H4 (cell line): ENCODE measurements around the gene PIGU. TPM values are rescaled to one million over a fixed set of nuclear protein-coding genes. Genes with fewer than 3 reads are reported as not detected.
"Not testable (repeated sequence)": the region's sequence is repeated elsewhere in the genome, so short reads cannot be mapped to it uniquely, and the experiment has no call there.

Source experiments
- DNase-seq: peaks from one replicate; pipeline ENCODE4 v3.0.0-alpha.2; 2015; ENCODE audit warnings: low spot score
- total RNA-seq: library from RNA; depleted of rRNA; stranded (reverse); fragments of >200 nt; shearing (Covaris generic); gene quantifications from 2 replicates; pipeline ENCODE4 v1.2.3, GENCODE V29; 2014

PIGU gene
- total RNA-seq, 1 experiment from 2014 or later, result 35.8 TPM

DNA sequence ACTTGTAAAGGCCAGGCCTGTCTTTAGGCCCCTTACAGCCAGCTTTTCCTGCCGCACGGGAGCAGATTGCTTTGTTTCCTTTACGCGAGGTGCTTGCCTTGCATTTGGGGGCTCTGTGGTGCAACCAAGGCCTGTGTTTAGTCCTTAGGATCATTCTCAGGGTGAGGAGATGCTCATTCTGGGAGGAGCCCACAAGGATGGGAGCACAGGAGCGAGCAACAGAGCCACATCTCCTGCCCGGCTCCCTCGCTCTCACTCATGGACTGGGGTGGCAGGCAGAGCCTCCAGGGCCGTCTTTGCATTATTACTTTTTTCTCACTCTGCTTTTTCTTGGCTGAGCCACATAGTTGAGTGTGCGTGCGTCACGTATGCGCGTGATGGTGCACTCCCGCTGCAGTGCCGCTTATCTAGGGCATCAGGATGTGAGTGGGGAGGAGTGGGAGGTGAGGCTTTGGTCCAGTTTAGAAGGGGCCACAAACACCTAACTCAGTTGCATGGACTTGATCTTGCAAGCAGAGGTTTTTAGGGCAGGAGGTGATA lies 141.5 kb downstream of the PIGU start:
- no peak for DNase-seq

DNA sequence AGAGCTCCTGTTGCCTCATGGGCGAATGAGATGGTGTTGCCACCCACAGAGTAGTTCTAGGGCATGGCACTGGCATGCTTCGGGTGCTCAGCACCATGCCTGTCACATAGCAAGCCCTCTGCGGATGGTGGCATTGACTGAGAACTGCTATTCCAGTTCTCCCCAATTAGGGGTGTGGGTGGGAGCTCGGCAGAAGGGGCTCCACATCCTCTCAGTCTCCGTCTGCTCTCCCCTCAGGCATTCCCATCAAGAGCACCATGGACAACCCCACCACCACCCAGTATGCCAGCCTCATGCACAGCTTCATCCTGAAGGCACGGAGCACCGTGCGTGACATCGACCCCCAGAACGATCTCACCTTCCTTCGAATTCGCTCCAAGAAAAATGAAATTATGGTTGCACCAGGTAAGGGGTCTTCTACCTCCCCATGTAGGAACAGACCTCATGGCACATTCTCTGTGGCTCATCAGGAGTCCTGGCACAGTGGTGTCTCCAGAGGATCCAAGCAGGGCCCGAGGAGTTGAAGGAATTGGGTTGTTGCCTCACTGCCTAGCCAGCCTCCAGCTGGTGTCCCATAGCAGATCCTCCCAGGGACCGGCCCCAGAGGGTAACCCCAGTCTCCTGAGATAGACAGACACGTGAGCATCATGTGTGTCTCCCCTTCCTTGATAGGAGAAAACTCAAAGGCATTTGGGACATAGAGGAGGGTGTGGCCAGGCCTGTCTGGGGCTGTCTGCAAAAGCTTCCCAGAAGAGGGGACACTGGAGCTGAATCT lies 142.3 kb downstream of the PIGU start:
- DNase-seq, result no peak

DNA sequence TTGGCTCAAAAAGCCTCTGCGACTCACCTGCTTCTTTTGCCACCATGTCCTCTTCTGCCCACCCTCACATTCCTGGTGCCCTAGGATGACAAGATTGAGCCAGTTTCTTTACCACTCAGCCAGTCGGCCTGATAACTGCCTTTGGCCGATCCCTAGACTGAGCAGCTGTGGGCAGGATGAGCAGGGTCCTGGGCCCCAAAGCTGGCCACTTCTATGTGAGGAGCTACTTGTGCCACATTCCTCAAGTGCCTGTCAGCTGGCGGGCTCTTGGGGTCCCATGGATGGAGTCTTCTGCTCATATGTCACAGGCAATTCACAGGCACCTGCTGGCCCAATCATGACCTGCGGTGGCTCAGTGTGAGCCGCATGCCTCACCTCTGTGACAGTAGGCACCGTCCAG lies 144.1 kb downstream of the PIGU start:
- DNase-seq, result no peak

- no peak for DNase-seq
Observed at GRCh38 chr20:34532320-34532719, 144.6 kb downstream of the PIGU start.

GRCh38 chr20:34531608-34532265 lies 145.2 kb downstream of the PIGU start:
- no peak for DNase-seq

GRCh38 chr20:34530342-34530741 lies 146.6 kb downstream of the PIGU start:
- DNase-seq, result no peak

- DNase-seq, result no peak
Observed at GRCh38 chr20:34529742-34530141, 147.2 kb downstream of the PIGU start.

GRCh38 chr20:34528921-34529297 lies 148.0 kb downstream of the PIGU start:
- DNase-seq, result peak; percentile 54

DNA sequence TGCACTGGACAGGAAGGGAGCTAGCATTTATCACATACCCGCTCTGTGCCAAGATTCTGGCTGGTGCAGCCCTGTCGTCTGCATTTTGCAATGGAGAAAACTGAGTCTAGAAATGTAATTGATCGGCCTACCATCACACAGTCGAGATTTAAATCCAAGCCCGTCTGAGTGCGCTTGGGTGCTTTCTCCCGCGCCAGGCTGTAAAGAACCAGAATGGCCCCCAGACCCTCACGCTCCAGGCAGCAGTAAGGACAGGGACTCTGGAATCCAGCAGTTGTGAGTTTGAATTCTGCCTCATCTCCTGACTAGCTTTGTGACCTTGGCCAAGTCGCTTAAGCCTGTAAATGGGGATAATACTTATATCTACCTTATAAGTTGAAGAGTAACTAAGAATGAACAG lies 149.9 kb downstream of the PIGU start:
- no peak for DNase-seq

GRCh38 chr20:34526466-34526865 lies 150.4 kb downstream of the PIGU start:
- DNase-seq, result no peak

GRCh38 chr20:34525709-34526416 lies 151.0 kb downstream of the PIGU start:
- peak; percentile 98 for DNase-seq

GRCh38 chr20:34525342-34525708 lies 151.6 kb downstream of the PIGU start:
- DNase-seq, result no peak

- DNase-seq, result no peak
Observed at GRCh38 chr20:34524426-34524825, 152.5 kb downstream of the PIGU start.

GRCh38 chr20:34522969-34523871 lies 153.7 kb downstream of the PIGU start:
- DNase-seq, result peak; percentile 52

GRCh38 chr20:34519841-34520240 lies 157.1 kb downstream of the PIGU start:
- DNase-seq, result not testable (repeated sequence)

- not testable (repeated sequence) for DNase-seq
Observed at GRCh38 chr20:34518863-34519262, 158.0 kb downstream of the PIGU start.

DNA sequence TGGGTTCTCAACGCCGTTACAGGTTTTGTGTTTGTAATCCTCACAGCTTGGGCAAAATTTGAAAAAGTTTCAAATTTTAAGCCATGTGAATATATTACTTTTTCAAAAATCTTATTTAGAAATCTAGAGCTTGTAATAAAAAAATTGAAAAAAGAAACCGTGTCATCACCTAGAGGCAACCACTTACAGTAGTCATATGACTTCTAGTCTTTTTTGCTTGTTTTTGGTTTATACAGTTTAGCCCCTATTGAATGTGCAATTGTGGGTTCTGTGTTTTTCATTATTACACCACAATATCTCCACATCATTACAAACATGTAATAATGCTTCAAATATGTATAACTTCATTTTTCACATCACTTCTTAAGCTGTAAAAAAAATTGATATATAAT lies 159.8 kb downstream of the PIGU start:
- DNase-seq, result no peak

- DNase-seq, result peak; percentile 93
Observed at GRCh38 chr20:34516247-34517113, 160.4 kb downstream of the PIGU start, which contains the start of gene DYNLRB1. DYNLRB1 (plus strand) TSS chr20:34516422; CDS start chr20:34516459, 37 bp downstream.

- DNase-seq, result peak; percentile 55
Observed at GRCh38 chr20:34515484-34516246, 161.2 kb downstream of the PIGU start.
